ENCODE data around the gene ABCG8. TPM values are rescaled to one million over a fixed set of nuclear protein-coding genes. Genes with fewer than 3 reads are reported as not detected.

ABCG8 gene
- total RNA-seq, 1 experiment from 2014 or later: 1.4 TPM

DNA sequence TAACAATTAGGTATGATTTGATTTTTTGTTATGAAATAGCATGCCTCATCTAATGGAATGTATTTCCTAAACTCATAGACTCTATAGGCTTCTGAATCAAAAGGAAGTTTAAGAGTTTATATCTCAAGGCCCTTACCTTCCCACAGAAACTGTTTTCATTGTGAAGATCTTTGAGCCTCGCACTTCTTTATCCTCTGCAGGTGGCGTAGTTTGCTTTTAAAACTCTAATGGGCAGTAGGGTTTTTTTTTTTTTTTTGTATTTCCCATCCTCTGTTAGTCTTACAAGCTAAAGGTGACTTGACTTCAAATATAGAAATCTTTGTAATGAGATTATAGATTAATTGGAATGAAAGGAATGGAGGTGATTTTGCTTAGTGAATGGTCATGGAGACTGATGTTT is 36.6 kb upstream of the ABCG8 start:
- H3K27me3 Mint-ChIP-seq (ENCODE audit: unreplicated experiment): no peaks in the 10 kb centered on the region
- TF ChIP-seq CTCF (IDR thresholded peaks at IDR 0.05; ENCODE audit: unreplicated experiment): no peak
- no TSS peak for BruUV-seq (replicated peaks)
- H3K4me3 Mint-ChIP-seq (ENCODE audit: low read depth, unreplicated experiment): no peak overlapping the region
- no peak overlapping the region for H3K27ac Mint-ChIP-seq (ENCODE audit: unreplicated experiment)
- CTCF ChIA-PET: interaction anchor here (0.6 to 1.7 kb wide), 3 partner anchors 73 to 91 kb away, joined by 4 to 6 read pairs (median 4); no protein-coding TSS in a partner anchor
- H3K9me3 Mint-ChIP-seq (ENCODE audit: low read depth, unreplicated experiment): no peaks in the 10 kb centered on the region
- no peak for DNase-seq
- intact Hi-C loops (cut with micrococcal nuclease; ENCODE audit: unreplicated experiment): no loop called here
- H3K36me3 Mint-ChIP-seq (ENCODE audit: insufficient read depth, unreplicated experiment): no peaks in the 10 kb centered on the region
- peaks cover 38% of the 10 kb centered on the region for H3K4me1 Mint-ChIP-seq (ENCODE audit: low read depth, unreplicated experiment)

DNA sequence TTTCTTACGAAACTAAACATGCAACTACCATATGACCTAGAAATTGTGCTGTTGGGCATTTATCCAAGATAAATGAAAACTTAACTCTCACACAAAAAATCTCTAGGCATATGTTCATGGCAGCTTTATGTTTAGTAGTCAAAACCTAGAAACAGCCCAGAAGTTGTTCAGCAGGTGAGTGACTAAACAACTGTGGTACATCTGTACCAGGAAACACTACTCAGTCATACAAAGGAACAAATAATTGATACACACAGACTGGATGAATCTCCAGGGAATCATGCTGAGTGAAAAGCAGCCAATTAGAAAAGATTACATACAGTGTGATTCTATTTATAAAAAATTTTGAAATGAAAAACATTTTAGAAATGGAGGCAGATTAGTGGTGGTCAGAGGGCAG is 35.7 kb upstream of the ABCG8 start:
- intact Hi-C loops (cut with micrococcal nuclease; ENCODE audit: unreplicated experiment): no loop called here
- no peak for DNase-seq
- CTCF ChIA-PET: interaction anchor here (1.7 kb wide), 1 partner anchor 75 kb away, joined by 6 read pairs; no protein-coding TSS in a partner anchor
- Mint-ChIP-seq H3K4me3 (ENCODE audit: low read depth, unreplicated experiment) (no peak overlapping the region), H3K9me3 (ENCODE audit: low read depth, unreplicated experiment) (no peaks in the 10 kb centered on the region), H3K27me3 (ENCODE audit: unreplicated experiment) (no peaks in the 10 kb centered on the region), H3K4me1 (ENCODE audit: low read depth, unreplicated experiment) (peaks cover 38% of the 10 kb centered on the region), H3K36me3 (ENCODE audit: insufficient read depth, unreplicated experiment) (no peaks in the 10 kb centered on the region), H3K27ac (ENCODE audit: unreplicated experiment) (no peak overlapping the region)
- BruUV-seq (replicated peaks): no TSS peak
- no peak for TF ChIP-seq CTCF (IDR thresholded peaks at IDR 0.05; ENCODE audit: unreplicated experiment)

DNA sequence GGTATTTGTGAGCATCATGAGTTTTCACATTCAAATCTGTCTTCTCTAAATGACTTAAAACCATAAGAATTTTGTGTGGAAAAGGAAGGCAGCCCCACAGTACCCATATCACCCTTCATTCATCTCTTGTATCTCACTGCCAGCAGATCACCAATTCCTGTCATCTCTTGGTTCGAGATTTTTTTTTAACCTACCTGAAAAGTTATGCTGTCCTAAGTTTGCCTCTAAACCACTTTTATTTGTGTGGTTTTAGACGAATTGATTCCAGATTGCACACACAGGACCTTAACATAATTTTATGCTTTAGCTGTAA is 32.1 kb upstream of the ABCG8 start:
- TF ChIP-seq CTCF (IDR thresholded peaks at IDR 0.05; ENCODE audit: unreplicated experiment): no peak
- peaks cover 25% of the 10 kb centered on the region for H3K4me1 Mint-ChIP-seq (ENCODE audit: low read depth, unreplicated experiment)
- no peak for DNase-seq
- no peaks in the 10 kb centered on the region for H3K36me3 Mint-ChIP-seq (ENCODE audit: insufficient read depth, unreplicated experiment)
- no peak overlapping the region for H3K4me3 Mint-ChIP-seq (ENCODE audit: low read depth, unreplicated experiment)
- intact Hi-C loops (cut with micrococcal nuclease; ENCODE audit: unreplicated experiment): no loop called here
- CTCF ChIA-PET: no interaction called here
- H3K9me3 Mint-ChIP-seq (ENCODE audit: low read depth, unreplicated experiment): no peaks in the 10 kb centered on the region
- H3K27ac Mint-ChIP-seq (ENCODE audit: unreplicated experiment): no peak overlapping the region
- no TSS peak for BruUV-seq (replicated peaks)
- no peaks in the 10 kb centered on the region for H3K27me3 Mint-ChIP-seq (ENCODE audit: unreplicated experiment)

DNA sequence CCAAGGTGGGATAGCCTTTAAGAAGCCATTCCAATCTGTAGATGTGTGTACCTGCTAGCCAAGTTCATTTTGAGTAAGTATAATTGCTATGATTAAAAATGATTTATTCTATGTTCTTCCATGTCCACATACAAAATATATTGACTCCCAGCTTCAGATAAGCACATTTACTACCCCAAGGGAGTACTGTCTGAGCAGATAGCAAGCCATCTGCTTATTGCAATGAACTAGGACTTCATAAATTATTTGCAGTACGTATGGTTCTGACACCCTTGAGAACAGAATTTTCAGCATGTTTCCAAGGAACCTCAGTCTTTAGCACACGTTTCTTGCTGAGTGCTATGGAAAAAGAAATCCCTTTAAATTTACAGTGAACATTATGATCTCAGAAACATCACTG is 28.3 kb upstream of the ABCG8 start:
- Mint-ChIP-seq H3K27ac (ENCODE audit: unreplicated experiment) (no peak overlapping the region), H3K36me3 (ENCODE audit: insufficient read depth, unreplicated experiment) (no peaks in the 10 kb centered on the region), H3K4me1 (ENCODE audit: low read depth, unreplicated experiment) (peaks cover 12% of the 10 kb centered on the region), H3K4me3 (ENCODE audit: low read depth, unreplicated experiment) (no peak overlapping the region), H3K9me3 (ENCODE audit: low read depth, unreplicated experiment) (no peaks in the 10 kb centered on the region), H3K27me3 (ENCODE audit: unreplicated experiment) (no peaks in the 10 kb centered on the region)
- no TSS peak for BruUV-seq (replicated peaks)
- intact Hi-C loops (cut with micrococcal nuclease; ENCODE audit: unreplicated experiment): no loop called here
- TF ChIP-seq CTCF (IDR thresholded peaks at IDR 0.05; ENCODE audit: unreplicated experiment): no peak
- CTCF ChIA-PET: no interaction called here
- no peak for DNase-seq

DNA sequence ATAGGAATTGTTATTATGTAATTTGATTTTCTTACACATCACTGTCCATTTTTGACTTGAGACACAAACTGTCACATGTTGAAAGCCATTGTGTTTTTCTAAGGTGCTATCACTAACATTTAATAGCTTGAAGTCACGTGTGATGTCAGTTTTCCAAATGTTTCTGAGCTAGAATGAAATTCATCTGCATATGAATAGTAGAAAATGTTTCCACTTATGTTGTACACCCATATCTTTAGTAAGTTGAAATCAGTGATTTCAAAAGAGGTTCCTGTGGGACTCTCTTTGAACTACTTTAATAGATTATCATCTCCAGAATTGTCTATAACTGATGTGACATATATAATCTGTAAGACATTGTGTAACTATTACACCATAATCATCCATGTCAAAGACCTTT is 27.9 kb upstream of the ABCG8 start:
- Mint-ChIP-seq H3K4me3 (ENCODE audit: low read depth, unreplicated experiment) (no peak overlapping the region), H3K36me3 (ENCODE audit: insufficient read depth, unreplicated experiment) (no peaks in the 10 kb centered on the region), H3K9me3 (ENCODE audit: low read depth, unreplicated experiment) (no peaks in the 10 kb centered on the region), H3K4me1 (ENCODE audit: low read depth, unreplicated experiment) (peaks cover 17% of the 10 kb centered on the region), H3K27ac (ENCODE audit: unreplicated experiment) (no peak overlapping the region), H3K27me3 (ENCODE audit: unreplicated experiment) (no peaks in the 10 kb centered on the region)
- CTCF ChIA-PET: no interaction called here
- TF ChIP-seq CTCF (IDR thresholded peaks at IDR 0.05; ENCODE audit: unreplicated experiment): no peak
- no TSS peak for BruUV-seq (replicated peaks)
- no peak for DNase-seq
- intact Hi-C loops (cut with micrococcal nuclease; ENCODE audit: unreplicated experiment): no loop called here
